ENCODE measurements around the gene NETO2. TPM values are rescaled to one million over a fixed set of nuclear protein-coding genes. Genes with fewer than 3 reads are reported as not detected.

The NETO2 gene
- total and polyA plus RNA-seq, 2 donors (not counting 3 experiments of a cell fraction or from before 2014, with no cell fraction given) = 18.4 to 24.8 TPM

DNA sequence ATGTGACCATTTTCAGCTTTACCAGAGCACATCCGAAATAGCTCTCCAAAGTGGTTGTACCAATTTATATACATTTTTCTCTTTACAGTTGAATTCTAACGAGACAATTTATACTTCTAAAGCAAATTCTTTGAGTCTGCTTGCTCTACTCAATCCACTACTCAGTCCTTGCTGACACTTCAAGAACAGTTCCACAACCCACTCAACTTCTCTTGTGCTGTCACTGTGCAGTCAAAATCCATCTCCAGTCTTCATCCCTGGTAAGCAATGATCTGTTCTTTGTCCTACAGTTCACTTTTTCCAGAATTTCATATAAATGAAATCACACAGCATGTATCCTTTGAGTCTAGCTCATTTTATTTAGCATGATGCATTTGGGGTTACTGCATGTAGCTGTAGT lies 30.6 kb downstream of the NETO2 start:
- no peak overlapping the region for H3K4me2 ChIP-seq (ENCODE audit: insufficient read depth, low read length)
- dilution Hi-C loops (cut with MboI; ENCODE audit: extremely low pct_ligation_motif_present, low sequenced_read_pairs) (no loop called here), intact Hi-C loops (cut with micrococcal nuclease) (no loop called here)
- H3K9me3 ChIP-seq (replicated peaks; ENCODE audit: control insufficient read depth, insufficient read depth, low read length) = no peaks in the 10 kb centered on the region
- no peak overlapping the region for H2AFZ ChIP-seq (ENCODE audit: low read depth, low read length)
- no peaks in the 10 kb centered on the region for H3K4me1 ChIP-seq (ENCODE audit: control insufficient read depth, extremely low read depth, insufficient read depth, low read length)
- H4K20me1 ChIP-seq (replicated peaks; ENCODE audit: control insufficient read depth, extremely low read depth, insufficient read depth, low read length) = no peaks in the 10 kb centered on the region
- BruUV-seq (replicated peaks) = no TSS peak
- ChIA-PET POLR2A (no interaction called here), CTCF (interaction anchor here (0.7 to 2.5 kb wide), 7 partner anchors 11 to 1051 kb away, joined by 3 to 8 read pairs (median 5); partner anchors contain the start of gene NETO2)
- H3K9me1 ChIP-seq (replicated peaks; ENCODE audit: control insufficient read depth, extremely low read depth, insufficient read depth, low read length) = no peaks in the 10 kb centered on the region
- FAIRE-seq (no peak), DNase-seq (ENCODE audit: low read depth, low spot score) (no peak)
- TF ChIP-seq MYC (IDR thresholded peaks at IDR 0.05; ENCODE audit: low read depth, low read length) (no peak), GATA2 (IDR thresholded peaks at IDR 0.05; ENCODE audit: insufficient read depth, insufficient read length, low read depth, low read length) (no peak), POLR2AphosphoS5 (IDR thresholded peaks at IDR 0.05; ENCODE audit: insufficient read depth, low read depth, low read length) (no peak), JUN (IDR thresholded peaks at IDR 0.05; ENCODE audit: borderline replicate concordance, insufficient read depth, insufficient read length, low read depth) (no peak), EZH2 (IDR thresholded peaks at IDR 0.05; ENCODE audit: borderline replicate concordance, low read depth, low read length, severe bottlenecking) (no peak), FOS (IDR thresholded peaks at IDR 0.05; ENCODE audit: borderline replicate concordance, insufficient read depth, low read length) (no peak), POLR2A (IDR thresholded peaks at IDR 0.05; ENCODE audit: low read depth, low read length) (no peak)
- TF ChIP-seq, protein P1, sequence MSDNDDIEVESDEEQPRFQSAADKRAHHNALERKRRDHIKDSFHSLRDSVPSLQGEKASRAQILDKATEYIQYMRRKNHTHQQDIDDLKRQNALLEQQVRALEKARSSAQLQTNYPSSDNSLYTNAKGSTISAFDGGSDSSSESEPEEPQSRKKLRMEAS (IDR thresholded peaks at IDR 0.05; ENCODE audit: insufficient read depth, insufficient read length) = no peak
- TF ChIP-seq, protein P2, sequence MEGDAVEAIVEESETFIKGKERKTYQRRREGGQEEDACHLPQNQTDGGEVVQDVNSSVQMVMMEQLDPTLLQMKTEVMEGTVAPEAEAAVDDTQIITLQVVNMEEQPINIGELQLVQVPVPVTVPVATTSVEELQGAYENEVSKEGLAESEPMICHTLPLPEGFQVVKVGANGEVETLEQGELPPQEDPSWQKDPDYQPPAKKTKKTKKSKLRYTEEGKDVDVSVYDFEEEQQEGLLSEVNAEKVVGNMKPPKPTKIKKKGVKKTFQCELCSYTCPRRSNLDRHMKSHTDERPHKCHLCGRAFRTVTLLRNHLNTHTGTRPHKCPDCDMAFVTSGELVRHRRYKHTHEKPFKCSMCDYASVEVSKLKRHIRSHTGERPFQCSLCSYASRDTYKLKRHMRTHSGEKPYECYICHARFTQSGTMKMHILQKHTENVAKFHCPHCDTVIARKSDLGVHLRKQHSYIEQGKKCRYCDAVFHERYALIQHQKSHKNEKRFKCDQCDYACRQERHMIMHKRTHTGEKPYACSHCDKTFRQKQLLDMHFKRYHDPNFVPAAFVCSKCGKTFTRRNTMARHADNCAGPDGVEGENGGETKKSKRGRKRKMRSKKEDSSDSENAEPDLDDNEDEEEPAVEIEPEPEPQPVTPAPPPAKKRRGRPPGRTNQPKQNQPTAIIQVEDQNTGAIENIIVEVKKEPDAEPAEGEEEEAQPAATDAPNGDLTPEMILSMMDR (IDR thresholded peaks at IDR 0.05; ENCODE audit: extremely low read depth in 1 of 2, insufficient read depth in 1 of 2, low read depth in 1 of 2, low read length in 2 of 2) = no peak
- no peak overlapping the region for H3K4me3 ChIP-seq (replicated peaks in 1 of 3; ENCODE audit: insufficient read depth in 1 of 3, low read depth in 1 of 3, low read length in 3 of 3)
- no peaks in the 10 kb centered on the region for H3K27me3 ChIP-seq (ENCODE audit: control insufficient read depth in 2 of 2, insufficient read depth in 2 of 2, low read length in 2 of 2)
- no peaks in the 10 kb centered on the region for H3K79me2 ChIP-seq (ENCODE audit: control insufficient read depth, insufficient read depth, low read length)
- peaks cover 0 to 1% of the 10 kb centered on the region in 2 experiments for H3K36me3 ChIP-seq (ENCODE audit: control insufficient read depth in 2 of 2, extremely low read depth in 1 of 2, insufficient read depth in 2 of 2, low read length in 2 of 2)
- H3K9ac ChIP-seq (replicated peaks; ENCODE audit: extremely low read depth, insufficient read depth, low read length) = no peak overlapping the region
- H3K27ac ChIP-seq (ENCODE audit: insufficient read depth, low read depth, low read length) = no peak overlapping the region

Measured in endothelial cell of umbilical vein (primary cell).